AG09309 (cell line): ENCODE measurements around the gene BICD2.

ENCODE experiments used
- DNase-seq: peaks from one replicate; pipeline ENCODE4 v3.0.0-alpha.2; 2010; ENCODE audit warnings: low read depth
- H3K4me3 ChIP-seq: 2 replicates; pipeline ENCODE4 v1.5.1; 2011; ENCODE audit warnings: mild to moderate bottlenecking, low read depth, low read length, moderate library complexity; ENCODE audit not compliant: control insufficient read depth
- TF ChIP-seq, protein P1 (sequence below): IDR thresholded peaks from 2 replicates; pipeline ENCODE4 v1.5.1; 2011; ENCODE audit warnings: mild to moderate bottlenecking, low read depth, low read length, inconsistent platforms; ENCODE audit not compliant: insufficient read depth, control insufficient read depth; ENCODE audit errors: missing control alignments

BICD2 gene

DNA sequence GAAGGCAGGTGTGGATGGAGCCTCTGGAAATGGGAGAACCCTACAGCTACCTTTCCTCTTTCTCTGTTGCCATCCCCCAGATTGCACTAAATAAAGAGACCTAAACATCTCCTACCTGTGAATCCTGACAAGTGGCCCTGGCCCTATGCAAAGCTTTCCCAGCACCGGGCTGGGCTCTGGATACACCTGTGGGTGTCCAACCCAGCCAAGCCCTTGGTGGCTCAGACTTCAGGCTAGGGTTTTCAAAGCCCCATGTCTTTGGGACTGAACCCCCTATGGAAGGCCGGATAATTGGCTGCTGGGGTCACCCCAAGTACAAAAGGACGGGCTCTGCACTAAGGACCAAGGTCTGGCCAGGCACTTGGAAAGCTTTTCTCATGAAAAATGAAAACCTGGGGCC lies 50.6 kb downstream of the BICD2 start:
- TF ChIP-seq, protein P1, sequence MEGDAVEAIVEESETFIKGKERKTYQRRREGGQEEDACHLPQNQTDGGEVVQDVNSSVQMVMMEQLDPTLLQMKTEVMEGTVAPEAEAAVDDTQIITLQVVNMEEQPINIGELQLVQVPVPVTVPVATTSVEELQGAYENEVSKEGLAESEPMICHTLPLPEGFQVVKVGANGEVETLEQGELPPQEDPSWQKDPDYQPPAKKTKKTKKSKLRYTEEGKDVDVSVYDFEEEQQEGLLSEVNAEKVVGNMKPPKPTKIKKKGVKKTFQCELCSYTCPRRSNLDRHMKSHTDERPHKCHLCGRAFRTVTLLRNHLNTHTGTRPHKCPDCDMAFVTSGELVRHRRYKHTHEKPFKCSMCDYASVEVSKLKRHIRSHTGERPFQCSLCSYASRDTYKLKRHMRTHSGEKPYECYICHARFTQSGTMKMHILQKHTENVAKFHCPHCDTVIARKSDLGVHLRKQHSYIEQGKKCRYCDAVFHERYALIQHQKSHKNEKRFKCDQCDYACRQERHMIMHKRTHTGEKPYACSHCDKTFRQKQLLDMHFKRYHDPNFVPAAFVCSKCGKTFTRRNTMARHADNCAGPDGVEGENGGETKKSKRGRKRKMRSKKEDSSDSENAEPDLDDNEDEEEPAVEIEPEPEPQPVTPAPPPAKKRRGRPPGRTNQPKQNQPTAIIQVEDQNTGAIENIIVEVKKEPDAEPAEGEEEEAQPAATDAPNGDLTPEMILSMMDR = no peak
- H3K4me3 ChIP-seq = no peak overlapping the region
- DNase-seq = no peak

DNA sequence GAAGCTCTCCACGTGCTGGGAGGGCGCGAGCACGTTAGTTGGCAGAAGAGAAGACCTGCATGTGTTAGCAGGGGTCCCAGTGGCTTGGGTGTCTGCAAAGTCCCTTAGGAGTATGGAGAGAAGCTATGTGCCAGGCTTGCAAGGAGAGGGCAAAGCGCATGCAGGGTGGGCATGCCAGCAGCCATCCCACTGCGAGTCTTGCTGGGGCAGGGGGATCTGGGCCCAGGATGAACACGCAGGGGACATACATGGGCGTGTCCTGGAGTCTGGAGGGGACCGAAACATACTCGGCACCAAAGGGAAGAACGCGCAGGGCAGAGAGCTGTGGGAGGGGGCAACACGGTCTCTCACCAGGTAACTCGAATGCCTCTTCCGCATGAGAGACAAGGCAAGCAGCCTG lies 51.1 kb downstream of the BICD2 start:
- no peak overlapping the region for H3K4me3 ChIP-seq
- TF ChIP-seq, protein P1 = no peak
- no peak for DNase-seq

DNA sequence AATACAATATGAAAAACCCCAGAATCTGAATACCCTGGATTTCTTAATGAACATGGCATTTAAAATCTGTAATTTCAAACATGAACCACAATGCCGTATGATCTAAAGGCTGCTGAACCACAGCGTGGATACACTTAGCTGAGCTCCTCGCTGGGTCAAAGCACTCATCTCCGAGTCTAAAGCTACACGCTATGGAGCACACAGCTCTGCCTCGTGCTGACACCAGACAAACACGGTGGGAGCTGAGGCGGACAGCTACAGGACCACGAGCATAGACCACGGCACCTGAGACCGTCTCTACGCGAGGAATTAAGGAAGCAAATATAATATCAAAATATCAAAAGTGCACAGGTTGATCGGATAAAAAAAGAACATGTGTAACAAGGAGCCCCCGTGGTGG lies 51.9 kb downstream of the BICD2 start:
- TF ChIP-seq, protein P1 = no peak
- no peak overlapping the region for H3K4me3 ChIP-seq
- DNase-seq = no peak

DNA sequence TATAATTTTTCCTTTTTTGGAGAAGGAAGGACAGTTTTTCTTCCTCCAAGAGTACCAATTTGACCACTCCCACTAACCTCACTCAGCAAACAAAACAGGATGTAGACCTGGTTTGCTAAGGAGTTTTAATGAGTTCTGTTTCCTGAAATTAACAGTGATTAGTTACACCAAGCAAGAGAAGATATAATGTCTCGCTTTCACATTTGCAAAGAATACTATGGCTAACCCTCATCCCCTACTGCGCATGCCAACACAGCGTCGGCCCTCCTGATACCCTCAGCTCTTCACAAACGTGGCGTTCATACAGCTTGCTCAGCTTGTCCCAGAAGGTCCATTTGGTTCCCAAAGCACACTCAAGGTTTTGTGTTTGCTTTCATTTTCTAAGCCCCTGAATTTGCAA lies 52.8 kb downstream of the BICD2 start:
- TF ChIP-seq, protein P1 = no peak
- DNase-seq = no peak
- H3K4me3 ChIP-seq = no peak overlapping the region

DNA sequence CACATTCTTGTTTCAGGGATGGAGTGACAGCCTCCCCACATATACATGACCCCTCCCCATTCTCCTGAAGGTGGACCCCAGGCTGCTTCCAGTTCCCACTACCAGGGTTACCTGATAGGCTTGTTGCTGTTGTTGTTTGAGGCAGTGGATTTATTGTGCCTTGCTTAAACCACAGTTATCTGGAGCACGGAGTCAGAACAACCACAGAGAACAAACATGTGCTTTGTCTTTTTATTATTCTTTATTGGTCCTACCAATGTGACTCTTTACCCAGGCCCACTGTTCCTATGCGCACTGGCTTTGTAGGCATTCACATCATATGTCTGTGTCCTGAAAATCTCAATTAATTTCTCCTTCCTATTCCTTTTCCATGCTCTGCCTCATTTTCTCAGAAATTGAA lies 53.5 kb downstream of the BICD2 start:
- H3K4me3 ChIP-seq = no peak overlapping the region
- TF ChIP-seq, protein P1 = no peak
- DNase-seq = no peak

DNA sequence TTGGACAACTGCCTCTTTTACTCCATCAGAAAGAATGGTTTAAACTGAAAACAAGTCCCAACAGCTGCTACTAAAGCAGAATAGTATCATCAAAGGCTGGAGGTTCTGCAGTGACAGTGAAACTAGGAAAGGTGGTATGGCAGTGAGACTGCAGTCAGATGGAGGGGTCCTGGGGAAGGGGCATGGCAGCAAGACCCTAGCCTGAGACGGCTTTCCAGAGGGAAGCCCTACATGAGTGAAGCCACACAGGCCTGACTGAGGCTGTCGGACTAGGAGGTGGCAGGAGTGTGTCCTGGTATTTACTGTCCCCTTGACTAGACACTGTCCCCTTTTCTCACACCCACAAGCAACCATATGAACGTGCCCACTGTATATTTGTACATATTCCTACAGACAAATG lies 54.3 kb downstream of the BICD2 start:
- TF ChIP-seq, protein P1 = no peak
- no peak for DNase-seq
- H3K4me3 ChIP-seq = no peak overlapping the region

DNA sequence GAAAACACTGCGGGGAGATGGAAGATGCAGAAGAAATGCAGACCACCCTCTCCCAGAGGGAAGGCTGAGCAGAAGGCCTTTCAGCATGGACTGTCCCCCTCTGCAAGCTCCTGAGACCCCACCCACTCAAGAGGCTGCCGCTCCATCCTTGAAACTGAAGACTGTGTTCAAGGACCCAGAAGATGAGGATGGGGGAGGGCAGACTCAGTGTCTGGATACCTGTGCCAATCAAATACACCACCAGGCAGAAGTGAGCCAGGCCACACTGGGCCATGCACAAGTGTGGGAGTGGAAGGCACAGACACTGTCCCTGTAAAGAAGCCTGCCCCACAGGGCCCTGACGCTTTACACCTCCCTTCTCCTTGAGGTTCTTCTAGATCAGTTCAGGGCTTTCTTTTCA lies 54.7 kb downstream of the BICD2 start:
- TF ChIP-seq, protein P1 = no peak
- DNase-seq = no peak
- no peak overlapping the region for H3K4me3 ChIP-seq
